GM23248 (cell line): ENCODE results near the gene TP63.

ENCODE experiments used
- EZH2 ChIP-seq: fragments of 200-600 bp; sonication (generic); IDR thresholded peaks from 2 replicates; pipeline ENCODE4 v1.6.1; 2018; ENCODE audit warnings: antibody characterized with exemption, mild to moderate bottlenecking; ENCODE audit not compliant: insufficient read depth, poor library complexity, severe bottlenecking
- EZH2phosphoT487 ChIP-seq: fragments of 200-600 bp; sonication (generic); IDR thresholded peaks from 2 replicates; pipeline ENCODE4 v1.6.1; 2018; ENCODE audit warnings: antibody characterized with exemption, moderate library complexity, mild to moderate bottlenecking, low read depth; ENCODE audit not compliant: insufficient read depth

- TF ChIP-seq EZH2 = no peak
- no peak for TF ChIP-seq EZH2phosphoT487
Measured at GRCh38 chr3:189720736-189721417, 89.7 kb downstream of the TP63 start.
